Neural progenitor cell (in vitro differentiated cells): Measurements from ENCODE around the gene CTSK. TPM values are rescaled to one million over a fixed set of nuclear protein-coding genes. Genes with fewer than 3 reads are reported as not detected.
"Not testable (repeated sequence)": the region's sequence is repeated elsewhere in the genome, so short reads cannot be mapped to it uniquely, and the experiment has no call there.

Experiments
- DNase-seq: peaks from one replicate; pipeline ENCODE4 v3.0.0-alpha.2; 2016; ENCODE audit warnings: low spot score
- H2AFZ ChIP-seq: fragments of 200-600 bp; sonication (generic); replicated peaks from 2 replicates; pipeline ENCODE4 v1.6.1; 2016; ENCODE audit warnings: antibody characterized with exemption
- H3F3A ChIP-seq: fragments of 200-600 bp; sonication (generic); 2 replicates; pipeline ENCODE4 v1.6.1; 2016; ENCODE audit warnings: antibody characterized with exemption, low read depth
- H3K27ac ChIP-seq: fragments of 200-600 bp; sonication (generic); 2 replicates; pipeline ENCODE4 v1.5.1; 2016; ENCODE audit warnings: mild to moderate bottlenecking
- H3K27me3 ChIP-seq: fragments of 200-600 bp; sonication (generic); 2 replicates; pipeline ENCODE4 v1.6.1; 2016; ENCODE audit warnings: mild to moderate bottlenecking, moderate library complexity
- H3K36me3 ChIP-seq: fragments of 200-600 bp; sonication (generic); 2 replicates; pipeline ENCODE4 v1.5.1; 2016
- H3K4me1 ChIP-seq: fragments of 200-600 bp; sonication (generic); 2 replicates; pipeline ENCODE4 v1.6.1; 2016; ENCODE audit warnings: mixed run types
- H3K4me2 ChIP-seq: fragments of 200-600 bp; sonication (generic); 2 replicates; pipeline ENCODE4 v1.6.1; 2016
- H3K4me3 ChIP-seq: fragments of 200-600 bp; sonication (generic); 2 replicates; pipeline ENCODE4 v1.5.1; 2016
- H3K79me2 ChIP-seq: fragments of 200-600 bp; sonication (generic); 2 replicates; pipeline ENCODE4 v1.6.1; 2016; ENCODE audit warnings: low read depth
- H3K9ac ChIP-seq: fragments of 200-600 bp; sonication (generic); 2 replicates; pipeline ENCODE4 v1.6.1; 2016
- H3K9me3 ChIP-seq: fragments of 200-600 bp; sonication (generic); 2 replicates; pipeline ENCODE4 v1.5.1; 2016; ENCODE audit warnings: low read depth
- H4K20me1 ChIP-seq: fragments of 200-600 bp; sonication (generic); 2 replicates; pipeline ENCODE4 v1.6.1; 2016; ENCODE audit warnings: low read depth
- H3K27ac Mint-ChIP-seq: 3 replicates; pipeline ENCODE4 v1.8.0; 2021; ENCODE audit warnings: mixed read lengths
- H3K27me3 Mint-ChIP-seq: 2 replicates; pipeline ENCODE4 v1.8.0; 2022; ENCODE audit warnings: low read depth, mild to moderate bottlenecking, inconsistent platforms, moderate library complexity, mixed read lengths; ENCODE audit not compliant: insufficient read depth
- H3K36me3 Mint-ChIP-seq: 3 replicates; pipeline ENCODE4 v1.8.0; 2021; ENCODE audit warnings: mixed read lengths
- H3K4me1 Mint-ChIP-seq: 3 replicates; pipeline ENCODE4 v1.8.0; 2021; ENCODE audit warnings: mixed read lengths
- H3K4me3 Mint-ChIP-seq: 3 replicates; pipeline ENCODE4 v1.8.0; 2021; ENCODE audit warnings: mild to moderate bottlenecking, moderate library complexity, mixed read lengths
- H3K9me3 Mint-ChIP-seq: 3 replicates; pipeline ENCODE4 v1.8.0; 2020; ENCODE audit warnings: mixed read lengths
- CTCF ChIP-seq: fragments of 200-600 bp; sonication (generic); IDR thresholded peaks from 2 replicates; pipeline ENCODE4 v1.5.1; 2017; ENCODE audit warnings: antibody characterized with exemption, mild to moderate bottlenecking
- EZH2 ChIP-seq: fragments of 200-600 bp; sonication (generic); IDR thresholded peaks from 2 replicates; pipeline ENCODE4 v1.6.1; 2017; ENCODE audit warnings: antibody characterized with exemption, mild to moderate bottlenecking, moderate library complexity
- EZH2phosphoT487 ChIP-seq: fragments of 200-600 bp; sonication (generic); IDR thresholded peaks from 2 replicates; pipeline ENCODE4 v1.6.1; 2017; ENCODE audit warnings: antibody characterized with exemption
- total RNA-seq: library from RNA; depleted of rRNA; stranded (reverse); fragments of >200 nt; gene quantifications from 2 replicates; pipeline ENCODE4 v1.2.3, GENCODE V29; 2015; ENCODE audit warnings: low replicate concordance

Gene CTSK
- total RNA-seq, 1 donor from 2014 or later = 6.7 TPM

- Histone ChIP-seq H3K27me3 (no peaks in the 10 kb centered on the region), H3K4me2 (no peak overlapping the region), H2AFZ (no peak overlapping the region), H3K9ac (no peak overlapping the region), H3K27ac (no peak overlapping the region), H3K4me3 (no peak overlapping the region), H3K4me1 (no peaks in the 10 kb centered on the region), H4K20me1 (no peaks in the 10 kb centered on the region), H3K9me3 (no peaks in the 10 kb centered on the region), H3K36me3 (no peaks in the 10 kb centered on the region), H3K79me2 (no peaks in the 10 kb centered on the region), H3F3A (no peaks in the 10 kb centered on the region)
- Mint-ChIP-seq H3K27me3 (no peaks in the 10 kb centered on the region), H3K9me3 (peaks cover 7% of the 10 kb centered on the region), H3K27ac (no peak overlapping the region), H3K4me3 (no peak overlapping the region), H3K4me1 (peaks cover 2% of the 10 kb centered on the region), H3K36me3 (peaks cover 4% of the 10 kb centered on the region)
- TF ChIP-seq EZH2 = no peak
- no peak for TF ChIP-seq EZH2phosphoT487
- no peak for TF ChIP-seq CTCF
- no peak for DNase-seq
Measured at GRCh38 chr1:150780510-150780909, 27.6 kb downstream of the CTSK start.

- no peak for DNase-seq
- Histone ChIP-seq H3K4me1 (no peaks in the 10 kb centered on the region), H3F3A (no peaks in the 10 kb centered on the region), H4K20me1 (no peaks in the 10 kb centered on the region), H3K27me3 (no peaks in the 10 kb centered on the region), H3K9ac (no peak overlapping the region), H3K9me3 (no peaks in the 10 kb centered on the region), H3K36me3 (no peaks in the 10 kb centered on the region), H3K4me3 (no peak overlapping the region), H3K79me2 (no peaks in the 10 kb centered on the region), H2AFZ (no peak overlapping the region), H3K4me2 (no peak overlapping the region), H3K27ac (no peak overlapping the region)
- Mint-ChIP-seq H3K27me3 (no peaks in the 10 kb centered on the region), H3K27ac (no peak overlapping the region), H3K4me3 (no peak overlapping the region), H3K9me3 (peaks cover 7% of the 10 kb centered on the region), H3K36me3 (peaks cover 4% of the 10 kb centered on the region), H3K4me1 (peaks cover 2% of the 10 kb centered on the region)
- no peak for TF ChIP-seq EZH2
Measured at GRCh38 chr1:150778409-150778808, 29.7 kb downstream of the CTSK start.

GRCh38 chr1:150777544-150777943 lies 30.5 kb downstream of the CTSK start:
- no peaks in the 10 kb centered on the region for H3K27me3 ChIP-seq
- H2AFZ ChIP-seq = no peak overlapping the region
- no peaks in the 10 kb centered on the region for H3K9me3 ChIP-seq
- H3K9ac ChIP-seq = no peak overlapping the region
- no peak for DNase-seq
- Mint-ChIP-seq H3K36me3 (peaks cover 4% of the 10 kb centered on the region), H3K4me1 (no peaks in the 10 kb centered on the region), H3K27me3 (no peaks in the 10 kb centered on the region), H3K4me3 (no peak overlapping the region), H3K27ac (no peak overlapping the region), H3K9me3 (peaks cover 7% of the 10 kb centered on the region)
- no peak overlapping the region for H3K4me2 ChIP-seq
- H4K20me1 ChIP-seq = no peaks in the 10 kb centered on the region
- H3K27ac ChIP-seq = no peak overlapping the region
- no peak overlapping the region for H3K4me3 ChIP-seq
- no peaks in the 10 kb centered on the region for H3K36me3 ChIP-seq
- no peaks in the 10 kb centered on the region for H3F3A ChIP-seq
- TF ChIP-seq CTCF = no peak
- TF ChIP-seq EZH2 = no peak
- no peak for TF ChIP-seq EZH2phosphoT487
- no peaks in the 10 kb centered on the region for H3K79me2 ChIP-seq
- H3K4me1 ChIP-seq = no peaks in the 10 kb centered on the region

GRCh38 chr1:150775931-150776505 lies 32.0 kb downstream of the CTSK start:
- not testable (repeated sequence) for DNase-seq, H3K27ac ChIP-seq, H3K27me3 ChIP-seq, H3K9ac ChIP-seq, H3K27me3 Mint-ChIP-seq, H3K79me2 ChIP-seq, H4K20me1 ChIP-seq, H2AFZ ChIP-seq, H3K4me3 Mint-ChIP-seq, H3K4me1 Mint-ChIP-seq, H3K27ac Mint-ChIP-seq, H3K4me2 ChIP-seq, H3K9me3 Mint-ChIP-seq, H3K36me3 Mint-ChIP-seq, H3K4me3 ChIP-seq, H3F3A ChIP-seq, H3K4me1 ChIP-seq, H3K9me3 ChIP-seq, H3K36me3 ChIP-seq
